GM18519 (cell line): Measurements from ENCODE around the gene SHCBP1L.

ENCODE experiments used
- ATAC-seq: cut with Tn5 transposase; IDR thresholded peaks from one replicate; pipeline ENCODE4 v1.9.1; 2021; ENCODE audit warnings: mild to moderate bottlenecking, moderate library complexity; ENCODE audit not compliant: unreplicated experiment, low FRiP score

Gene SHCBP1L

GRCh38 chr1:182850319-182850718 is 102.6 kb downstream of the SHCBP1L start:
- ATAC-seq: no peak
